CD4-positive, alpha-beta T cell treated with Interleukin-15 for 1 hour (primary cell): ENCODE data around the gene BTBD6.

Source experiments
- DNase-seq: peaks from one replicate; pipeline ENCODE4 v3.0.0-alpha.2; 2020

The BTBD6 gene

GRCh38 chr14:105211758-105212089 lies 36.6 kb upstream of the BTBD6 start:
- no peak for DNase-seq

- DNase-seq: no peak
Measured at GRCh38 chr14:105212541-105213300, 35.6 kb upstream of the BTBD6 start.

- no peak for DNase-seq
Measured at GRCh38 chr14:105213361-105213760, 35.0 kb upstream of the BTBD6 start.

- DNase-seq: no peak
Measured at GRCh38 chr14:105214324-105214915, 33.9 kb upstream of the BTBD6 start.

- no peak for DNase-seq
Measured at GRCh38 chr14:105215602-105216001, 32.7 kb upstream of the BTBD6 start.

- no peak for DNase-seq
Measured at GRCh38 chr14:105216490-105217247, 31.7 kb upstream of the BTBD6 start.

GRCh38 chr14:105217774-105218173 lies 30.6 kb upstream of the BTBD6 start:
- no peak for DNase-seq

GRCh38 chr14:105218611-105219010 lies 29.7 kb upstream of the BTBD6 start:
- DNase-seq: no peak

- DNase-seq: no peak
Measured at GRCh38 chr14:105219043-105219612, 29.2 kb upstream of the BTBD6 start.

GRCh38 chr14:105219753-105220152 lies 28.6 kb upstream of the BTBD6 start:
- DNase-seq: no peak

GRCh38 chr14:105220699-105221597 lies 27.4 kb upstream of the BTBD6 start:
- no peak for DNase-seq

GRCh38 chr14:105221598-105222178 lies 26.6 kb upstream of the BTBD6 start:
- DNase-seq: no peak

GRCh38 chr14:105223260-105223659 lies 25.1 kb upstream of the BTBD6 start:
- no peak for DNase-seq

GRCh38 chr14:105223770-105224544 lies 24.4 kb upstream of the BTBD6 start:
- DNase-seq: no peak

GRCh38 chr14:105224845-105225570 lies 23.3 kb upstream of the BTBD6 start:
- no peak for DNase-seq

GRCh38 chr14:105226198-105226597 lies 22.1 kb upstream of the BTBD6 start:
- no peak for DNase-seq

- DNase-seq: no peak
Measured at GRCh38 chr14:105227346-105227745, 21.0 kb upstream of the BTBD6 start.

- DNase-seq: no peak
Measured at GRCh38 chr14:105228562-105228961, 19.8 kb upstream of the BTBD6 start.

GRCh38 chr14:105229099-105229655 lies 19.2 kb upstream of the BTBD6 start:
- no peak for DNase-seq

- no peak for DNase-seq
Measured at GRCh38 chr14:105240811-105241576, 7.3 kb upstream of the BTBD6 start.
